ENCODE results near the gene OPN1MW. TPM values are rescaled to one million over a fixed set of nuclear protein-coding genes. Genes with fewer than 3 reads are reported as not detected.

OPN1MW gene
- total and polyA plus RNA-seq, 2 of the 13 experiments (the other 11 are each of a cell fraction or from before 2014, with no cell fraction given), result not detected

GRCh38 chrX:154142950-154143745, 39.2 kb upstream of the OPN1MW start:
- Histone ChIP-seq H3K27me3 (ENCODE audit: control insufficient read depth in 1 of 2, insufficient read depth in 2 of 2, low read length in 2 of 2) (no peaks in the 10 kb centered on the region; a peak in 1 of 5 replicates), H3K9ac (ENCODE audit: insufficient read depth, low read depth, low read length) (no peak overlapping the region), H3K27ac (ENCODE audit: extremely low read length, insufficient read depth, low read length) (no peak overlapping the region), H3K36me3 (replicated peaks in 1 of 2; ENCODE audit: control insufficient read depth in 1 of 2, insufficient read depth in 2 of 2, low read length in 2 of 2) (no peaks in the 10 kb centered on the region), H4K20me1 (ENCODE audit: insufficient read depth, low read length) (no peaks in the 10 kb centered on the region), H3K79me2 (ENCODE audit: insufficient read depth, low read length) (no peaks in the 10 kb centered on the region), H3K4me1 (ENCODE audit: insufficient read depth, low read length) (peaks cover 18% of the 10 kb centered on the region), H2AFZ (ENCODE audit: low read length) (no peak overlapping the region), H3K9me3 (ENCODE audit: low read length) (no peaks in the 10 kb centered on the region), H3K4me3 (replicated peaks in 1 of 3; ENCODE audit: insufficient read depth in 1 of 3, low read depth in 2 of 3, low read length in 3 of 3) (no peak overlapping the region), H3K4me2 (ENCODE audit: low read depth, low read length) (no peak overlapping the region)
- POLR2A ChIA-PET, result no interaction called here
- no peak for DNase-seq (ENCODE audit: low spot score)
- CTCF ChIA-PET (ENCODE audit: low intra/inter-chr PET ratio, low total read pairs), result no interaction called here
- intact Hi-C loops (cut with micrococcal nuclease; ENCODE audit: unreplicated experiment) (no loop called here), in situ Hi-C loops (cut with HindIII; ENCODE audit: extremely low pct_ligation_motif_present, low pct_unique_long_range_greater_than_20kb) (no loop called here)
- no TSS peak for BruUV-seq (replicated peaks)
- ATAC-seq, result no peak
- 76% methylated on average over 5 of the region's 23 CpGs for WGBS (ENCODE audit: low lambda C conversion rate)
- no peak for FAIRE-seq
- TF ChIP-seq SOX13 (IDR thresholded peaks at IDR 0.05), result no peak
- no peak for TF ChIP-seq SOX13 (CRISPR knock-in tag; conservative IDR thresholded peaks at IDR 0.05 in 1 of 2, IDR thresholded peaks at IDR 0.05 in 1 of 2)
- TF ChIP-seq MTA1 (CRISPR knock-in tag; IDR thresholded peaks at IDR 0.05; ENCODE audit: borderline replicate concordance), result no peak
- no peak for TF ChIP-seq ZNF407 (CRISPR knock-in tag; IDR thresholded peaks at IDR 0.05; ENCODE audit: not compliant biosample characterization)
- no peak for TF ChIP-seq ZNF275 (CRISPR knock-in tag; IDR thresholded peaks at IDR 0.05; ENCODE audit: borderline replicate concordance)
- TF ChIP-seq ZNF691 (CRISPR knock-in tag; IDR thresholded peaks at IDR 0.05; ENCODE audit: borderline replicate concordance, low read depth), result no peak
- TF ChIP-seq ZSCAN12 (CRISPR knock-in tag; IDR thresholded peaks at IDR 0.05), result no peak
- no peak for TF ChIP-seq YEATS4 (CRISPR knock-in tag; IDR thresholded peaks at IDR 0.05; ENCODE audit: borderline replicate concordance)

Data from HepG2 (cell line).